Measurements from ENCODE around the gene CAP2.

CAP2 gene, protein sequence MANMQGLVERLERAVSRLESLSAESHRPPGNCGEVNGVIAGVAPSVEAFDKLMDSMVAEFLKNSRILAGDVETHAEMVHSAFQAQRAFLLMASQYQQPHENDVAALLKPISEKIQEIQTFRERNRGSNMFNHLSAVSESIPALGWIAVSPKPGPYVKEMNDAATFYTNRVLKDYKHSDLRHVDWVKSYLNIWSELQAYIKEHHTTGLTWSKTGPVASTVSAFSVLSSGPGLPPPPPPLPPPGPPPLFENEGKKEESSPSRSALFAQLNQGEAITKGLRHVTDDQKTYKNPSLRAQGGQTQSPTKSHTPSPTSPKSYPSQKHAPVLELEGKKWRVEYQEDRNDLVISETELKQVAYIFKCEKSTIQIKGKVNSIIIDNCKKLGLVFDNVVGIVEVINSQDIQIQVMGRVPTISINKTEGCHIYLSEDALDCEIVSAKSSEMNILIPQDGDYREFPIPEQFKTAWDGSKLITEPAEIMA

DNA sequence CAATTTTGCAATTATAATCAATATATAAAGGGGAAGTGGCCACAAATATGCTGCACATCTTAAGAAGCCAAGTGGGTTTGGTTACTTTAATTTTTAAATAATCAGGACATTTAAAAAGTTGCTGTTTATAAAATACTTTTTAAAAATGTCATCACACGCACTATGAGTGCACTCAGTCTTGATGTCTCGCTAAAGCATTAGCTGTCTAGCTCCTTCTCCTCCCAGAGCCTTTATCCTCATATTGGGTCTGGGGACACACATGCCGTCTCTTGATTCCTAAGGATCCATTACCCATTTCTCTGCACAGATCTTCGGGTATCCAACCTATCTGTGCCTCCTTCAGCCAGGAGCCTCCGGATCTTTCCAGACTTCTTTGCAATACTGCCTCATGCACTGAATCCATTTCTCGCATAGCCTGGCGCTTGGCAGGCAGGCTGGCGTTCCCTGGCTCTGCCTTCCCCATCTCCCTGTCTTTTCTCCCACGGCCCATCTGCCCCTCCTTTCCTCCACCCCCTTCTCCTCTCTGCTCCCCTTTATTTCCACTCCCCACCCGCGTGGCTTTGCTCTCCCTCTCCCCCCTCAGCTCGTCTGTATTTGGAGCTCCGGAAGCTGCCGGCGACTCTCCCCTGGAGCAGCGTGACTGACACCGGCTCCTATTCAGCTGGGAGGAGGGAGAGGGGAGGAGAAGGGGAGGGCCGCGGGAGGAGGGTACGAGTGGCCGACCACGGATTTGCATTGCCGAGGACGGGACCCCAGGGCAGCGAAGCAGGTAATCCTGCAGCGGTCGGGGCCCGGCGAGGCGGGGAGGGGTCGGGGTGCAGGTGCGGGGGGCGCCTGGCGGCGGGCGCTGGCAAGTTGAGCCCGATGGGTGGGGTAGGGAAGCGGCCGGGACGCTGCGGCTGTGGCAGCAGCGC, at the start of gene CAP2:
TSS of gene CAP2 (plus strand) at position 618 of the 914 bp plus-strand sequence. CDS start 27,961 bp downstream, outside the sequence.
- DNase-seq, result no peak

DNA sequence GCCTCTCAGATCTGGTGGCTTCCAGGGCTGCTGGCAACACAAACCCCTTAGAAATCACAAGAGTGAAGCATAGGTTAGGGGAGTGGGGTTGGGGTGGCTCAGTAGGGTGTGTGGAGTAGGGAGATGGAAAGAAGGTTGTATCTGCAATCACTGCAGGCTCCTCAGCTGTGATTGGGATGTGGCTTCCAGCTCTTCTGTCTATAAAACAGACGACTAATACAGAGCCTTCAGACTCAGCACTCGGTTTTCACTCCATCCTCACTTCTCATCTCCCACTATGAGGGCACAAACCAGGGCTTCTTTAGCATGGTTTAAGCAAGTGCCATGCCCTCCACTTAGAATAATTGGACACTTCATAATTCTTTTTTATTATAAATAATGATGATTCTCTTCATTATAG, 46.4 kb upstream of the CAP2 start:
- no peak for DNase-seq

DNA sequence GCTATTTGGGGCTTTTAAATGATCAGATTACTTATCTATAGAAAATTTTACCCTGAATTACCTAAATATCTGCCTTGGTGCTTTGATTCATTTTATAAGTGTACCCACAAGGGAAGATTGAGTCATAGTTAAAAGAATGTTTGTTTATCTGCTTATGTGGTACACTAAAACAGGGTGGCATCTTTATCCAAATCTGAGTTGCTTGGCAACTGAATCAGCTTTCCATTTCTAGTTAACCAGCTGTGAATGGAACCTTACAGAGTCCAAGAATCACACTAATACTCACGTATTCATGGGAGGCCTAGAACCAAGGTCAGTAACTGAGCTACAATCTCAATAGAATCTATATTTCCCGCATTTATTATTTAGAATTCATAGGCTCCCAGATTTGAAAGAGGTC, 44.0 kb upstream of the CAP2 start:
- no peak for DNase-seq

DNA sequence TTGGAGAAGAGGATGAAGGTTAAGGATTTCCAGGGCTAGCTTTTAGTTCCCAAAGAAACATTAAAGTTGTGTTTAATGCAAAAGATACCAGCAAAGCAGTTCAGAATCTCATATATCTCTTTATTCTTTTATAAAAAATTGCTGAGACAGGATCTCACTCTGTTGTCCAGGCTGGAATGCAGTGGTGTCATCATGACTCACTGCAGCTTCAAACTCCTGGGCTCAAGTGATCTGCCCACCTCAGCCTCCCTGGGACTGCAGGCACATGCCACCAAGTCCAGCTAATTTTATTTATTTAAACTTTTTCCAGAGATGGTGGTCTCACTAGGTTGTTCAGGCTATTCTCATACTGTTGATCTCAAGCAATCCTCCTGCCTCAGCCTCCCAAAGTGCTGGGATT, 41.1 kb upstream of the CAP2 start:
- DNase-seq, result no peak

DNA sequence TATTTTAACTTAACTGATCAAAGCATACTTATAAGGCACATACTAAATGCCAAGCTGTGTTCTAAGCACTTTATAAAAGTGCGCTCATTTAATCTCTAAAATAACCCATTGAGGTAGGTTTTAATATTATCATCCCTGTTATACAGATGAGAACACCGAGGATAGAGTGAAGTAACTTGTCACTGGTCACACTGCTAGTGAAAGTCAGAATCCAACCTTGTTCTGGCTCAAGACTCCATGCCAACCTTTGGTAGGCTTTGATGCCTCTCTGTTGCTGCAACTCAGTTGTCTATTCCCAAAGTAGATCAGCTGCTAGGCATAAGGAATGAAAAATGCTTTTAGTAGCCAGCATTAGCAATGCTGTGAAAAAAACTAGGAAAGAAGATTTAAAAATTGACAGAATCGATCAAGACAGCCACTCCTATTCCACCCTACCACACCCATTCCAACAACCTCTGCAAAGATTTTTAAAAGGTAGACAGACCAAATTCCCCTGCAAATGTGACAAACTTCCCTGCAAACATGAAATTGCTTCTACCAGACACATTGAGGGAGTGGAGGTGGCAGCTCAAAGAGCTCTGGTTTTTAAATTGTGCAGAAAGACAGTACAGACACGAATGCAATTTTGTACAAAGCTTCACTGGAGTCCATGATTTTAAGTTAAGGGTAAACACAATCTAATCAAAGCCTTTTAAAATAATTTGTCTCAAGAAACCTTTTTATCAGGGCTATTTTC, 39.8 kb upstream of the CAP2 start:
- DNase-seq, result no peak

DNA sequence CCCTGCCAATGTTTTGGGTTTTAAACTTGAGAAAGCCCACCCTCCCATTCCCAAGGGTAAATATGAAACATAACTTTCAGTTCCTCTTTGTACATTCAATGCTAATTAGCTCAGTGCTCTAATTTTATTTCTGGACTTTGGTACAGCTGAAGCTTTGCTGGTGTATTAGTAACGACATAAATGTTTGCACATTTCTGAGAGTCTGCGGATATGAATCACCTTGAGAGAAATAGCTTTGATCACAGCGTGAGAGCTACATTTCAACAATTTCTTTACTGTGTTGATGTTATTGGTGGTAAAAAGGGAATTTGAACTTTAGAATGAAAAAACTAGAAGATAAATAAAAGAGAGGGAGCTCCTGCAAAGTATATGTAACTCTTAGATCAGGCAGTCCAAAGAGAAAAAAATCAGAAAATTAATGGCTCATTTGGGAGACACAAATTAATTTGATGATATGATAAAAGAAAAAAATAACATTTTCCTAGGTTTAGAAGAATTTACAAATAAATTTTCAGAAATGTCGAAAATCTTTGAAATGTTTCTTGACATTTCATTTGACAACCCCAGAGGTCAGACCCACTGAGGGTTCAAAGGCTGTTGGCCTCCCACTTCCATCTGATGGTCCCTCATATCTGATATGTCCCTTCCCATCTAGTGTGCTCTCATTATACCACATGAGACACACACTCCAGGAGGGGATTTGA, 38.5 kb upstream of the CAP2 start:
- no peak for DNase-seq

DNA sequence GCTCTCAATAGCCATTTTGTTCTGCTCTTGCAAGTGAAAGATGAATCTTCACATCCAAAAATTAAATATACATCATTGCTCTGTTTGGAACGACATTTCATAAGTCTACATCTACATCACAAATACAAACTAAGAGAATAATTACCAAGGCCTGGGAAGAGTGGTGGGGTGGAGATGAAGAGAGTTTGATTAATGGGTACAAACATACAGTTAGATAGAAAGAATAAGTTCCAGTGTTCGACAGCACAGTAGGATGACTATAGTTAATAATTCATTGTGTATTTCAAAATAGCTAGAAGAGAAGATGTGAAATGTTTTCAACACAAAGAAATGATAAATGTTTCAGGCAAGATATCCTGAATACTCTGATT, 38.0 kb upstream of the CAP2 start:
- no peak for DNase-seq

DNA sequence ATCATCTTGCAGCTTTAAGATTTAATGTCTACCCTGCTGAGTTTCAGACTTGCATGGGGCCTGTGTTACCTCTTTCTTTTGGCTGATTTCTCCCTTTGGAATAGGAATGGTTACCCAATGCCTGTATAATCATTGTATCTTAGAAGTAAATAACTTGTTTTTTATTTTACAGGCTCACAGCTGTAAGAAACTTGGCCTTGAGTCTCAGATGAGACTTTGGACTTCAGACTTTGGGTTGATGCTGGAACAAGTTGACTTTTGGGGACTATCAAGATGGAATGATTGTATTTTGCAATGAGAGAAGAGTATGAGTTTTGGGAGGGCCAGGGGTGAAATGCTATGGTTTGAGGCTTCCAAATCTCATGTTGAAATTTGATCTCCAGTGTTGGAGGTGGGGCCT, 34.9 kb upstream of the CAP2 start:
- no peak for DNase-seq

DNA sequence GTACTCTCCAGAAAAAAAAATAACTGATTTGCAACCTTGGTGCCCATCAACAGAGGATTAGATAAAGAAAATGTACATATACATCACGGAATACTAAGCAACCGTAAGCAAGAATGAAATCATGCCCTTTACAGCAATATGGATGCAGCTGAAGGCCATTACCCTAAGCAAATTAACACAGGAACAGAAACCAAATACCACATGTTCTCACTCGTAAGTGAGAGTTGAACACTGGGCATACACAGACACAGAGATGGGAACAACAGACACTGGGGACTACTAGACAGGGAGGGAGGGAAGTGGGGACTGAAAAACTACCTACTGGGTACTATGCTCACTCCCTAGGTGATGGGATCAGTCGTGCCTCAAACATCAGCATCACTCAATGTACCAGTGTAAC, 32.8 kb upstream of the CAP2 start:
- no peak for DNase-seq

DNA sequence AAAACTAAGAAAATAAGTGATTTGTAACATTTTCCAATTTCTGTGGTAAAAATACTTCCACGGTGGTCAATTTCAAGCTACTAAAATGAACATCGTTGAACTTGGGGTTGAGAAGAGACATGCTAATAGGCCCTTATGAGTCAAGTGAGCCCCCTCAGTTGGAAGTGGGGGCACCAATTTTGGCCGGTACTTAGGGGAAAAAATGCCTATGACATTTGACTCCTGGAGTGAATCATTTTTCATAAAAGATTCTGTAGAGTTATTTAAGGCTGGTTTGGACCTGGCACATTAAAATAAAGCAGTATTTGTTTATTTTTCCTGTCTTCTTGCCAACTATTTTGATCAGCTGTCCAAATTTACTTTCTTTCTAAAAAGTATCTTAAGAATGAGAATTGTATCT, 32.4 kb upstream of the CAP2 start:
- DNase-seq, result no peak

DNA sequence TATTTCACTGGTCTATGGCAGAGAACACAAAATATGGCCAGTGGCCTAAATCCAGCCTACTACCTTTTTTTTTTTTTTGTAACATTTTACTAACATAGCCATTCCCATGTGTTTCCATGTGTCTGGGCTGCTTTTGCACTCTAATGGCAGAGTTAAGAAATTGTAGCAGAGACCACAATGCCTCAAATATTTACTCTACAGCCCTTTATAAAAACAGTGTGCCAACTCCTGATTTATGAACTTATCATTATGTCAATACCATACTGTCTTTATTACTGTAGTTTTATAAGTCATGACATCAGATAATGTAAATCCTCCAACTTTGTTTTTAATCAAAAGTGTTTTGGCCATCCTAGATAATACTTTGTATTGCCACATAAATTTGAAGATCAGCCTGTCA, 27.4 kb upstream of the CAP2 start:
- no peak for DNase-seq

DNA sequence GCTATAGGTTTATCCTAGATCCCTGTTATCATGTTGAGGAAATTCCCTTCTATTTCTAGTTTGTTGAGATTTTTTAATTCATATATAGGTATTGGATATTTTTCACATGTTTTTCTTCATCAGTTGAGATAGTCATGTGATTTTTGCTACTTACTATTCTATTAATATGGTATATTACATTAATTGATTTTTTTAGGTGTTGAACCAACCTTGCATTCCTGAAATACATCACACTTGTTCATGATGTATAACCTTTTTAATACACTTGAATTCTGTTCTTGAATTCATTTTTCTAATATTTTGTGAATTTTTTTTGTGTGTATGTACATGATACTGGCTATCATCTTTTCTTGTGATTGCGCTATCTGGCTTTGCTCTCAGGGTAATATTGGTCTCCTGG, 25.5 kb upstream of the CAP2 start:
- no peak for DNase-seq

DNA sequence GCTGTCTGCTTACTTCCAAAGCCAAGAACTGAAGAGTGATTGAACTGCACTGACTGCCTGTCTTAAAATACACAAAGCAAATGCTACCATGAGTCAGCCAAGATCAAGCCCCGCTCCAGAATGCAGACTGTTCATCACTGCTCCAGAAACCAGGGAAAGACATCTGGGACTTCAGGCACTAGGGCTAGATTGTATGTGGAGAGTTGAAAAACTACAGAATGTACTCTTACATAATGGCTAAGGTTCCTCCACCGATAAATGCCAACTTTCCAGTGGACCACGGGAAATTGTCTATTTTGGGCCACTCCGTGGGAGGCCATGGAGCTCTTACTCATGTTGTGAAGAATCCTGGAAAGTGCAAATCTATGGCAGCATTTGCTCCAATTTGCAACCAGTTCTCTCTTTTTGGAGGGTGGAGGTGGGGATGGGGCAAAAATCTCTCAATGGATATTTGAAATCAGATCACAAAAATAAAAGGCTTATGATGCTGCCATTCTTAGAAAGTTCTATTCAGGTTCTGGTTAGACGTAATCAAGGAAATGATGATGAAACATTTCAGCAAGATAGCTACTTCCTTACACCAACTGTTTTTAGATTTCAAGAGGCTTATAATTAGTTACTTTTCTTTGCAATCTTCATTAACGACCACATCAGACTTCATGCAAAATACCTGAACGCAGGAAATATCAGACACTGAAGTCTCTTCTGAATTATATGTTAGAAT, 11.8 kb upstream of the CAP2 start:
- DNase-seq, result no peak

DNA sequence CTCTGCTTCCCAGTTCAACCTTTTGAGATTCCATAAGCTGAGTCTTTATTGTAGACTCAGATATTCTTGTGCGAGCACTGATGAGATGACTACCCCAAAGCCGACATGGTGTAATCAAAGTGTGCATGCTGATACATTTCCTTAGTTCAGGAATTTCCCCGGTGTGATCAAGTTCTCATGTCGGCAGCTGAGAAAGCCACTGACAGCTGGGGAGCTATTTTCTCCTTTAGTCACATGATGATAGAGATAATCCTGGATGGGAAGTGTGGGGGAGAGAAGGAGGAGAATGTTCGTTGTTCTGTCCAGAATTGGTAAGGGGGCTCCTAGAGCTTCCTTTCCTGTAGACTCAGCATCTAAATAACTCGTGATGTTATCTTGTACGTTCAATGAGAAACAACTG, 7.7 kb upstream of the CAP2 start:
- no peak for DNase-seq

DNA sequence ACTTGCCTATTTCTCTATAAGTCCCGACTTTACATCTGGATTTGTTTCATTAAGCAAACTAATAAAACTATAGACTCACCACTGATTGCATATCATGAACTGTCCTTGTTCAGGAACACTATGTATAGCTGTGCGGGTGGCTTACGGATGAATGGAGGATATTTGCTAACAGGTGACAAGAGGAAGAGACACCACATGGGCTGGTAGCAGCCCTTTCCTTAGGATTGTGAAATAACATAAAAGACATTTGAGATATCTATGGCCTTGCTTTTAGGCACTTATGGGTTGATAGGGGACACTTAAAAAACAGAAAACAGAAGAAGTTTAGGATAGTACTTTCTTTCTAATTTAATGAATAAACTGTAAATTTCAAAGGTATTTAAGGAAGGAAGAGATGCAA, 5.0 kb upstream of the CAP2 start:
- no peak for DNase-seq

DNA sequence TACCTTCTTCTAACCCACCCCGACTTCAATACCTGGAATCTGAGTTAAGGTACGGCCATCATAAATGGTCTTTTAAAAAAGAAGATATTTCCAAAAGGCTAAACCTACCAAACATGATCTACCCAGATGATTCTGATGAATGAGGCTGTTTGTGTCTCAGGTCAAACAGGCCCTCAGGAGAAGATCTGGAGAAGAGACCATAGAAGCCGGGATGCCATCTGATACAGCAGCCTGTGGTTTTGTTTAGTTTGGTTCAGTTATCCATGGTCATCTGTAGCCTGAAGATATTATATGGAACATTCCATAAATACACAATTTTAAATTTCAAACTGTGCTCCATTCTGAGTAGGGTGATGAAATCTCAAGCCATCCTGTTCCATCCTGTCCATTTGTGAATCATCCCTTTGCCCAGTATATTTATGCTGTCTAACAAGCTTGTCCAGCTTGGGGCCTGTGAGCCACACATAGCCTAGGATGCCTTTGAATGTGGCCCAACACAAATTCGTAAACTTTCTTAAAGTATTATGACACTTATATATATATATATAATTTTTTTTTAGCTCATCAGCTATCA, 4.0 kb upstream of the CAP2 start:
- no peak for DNase-seq

DNA sequence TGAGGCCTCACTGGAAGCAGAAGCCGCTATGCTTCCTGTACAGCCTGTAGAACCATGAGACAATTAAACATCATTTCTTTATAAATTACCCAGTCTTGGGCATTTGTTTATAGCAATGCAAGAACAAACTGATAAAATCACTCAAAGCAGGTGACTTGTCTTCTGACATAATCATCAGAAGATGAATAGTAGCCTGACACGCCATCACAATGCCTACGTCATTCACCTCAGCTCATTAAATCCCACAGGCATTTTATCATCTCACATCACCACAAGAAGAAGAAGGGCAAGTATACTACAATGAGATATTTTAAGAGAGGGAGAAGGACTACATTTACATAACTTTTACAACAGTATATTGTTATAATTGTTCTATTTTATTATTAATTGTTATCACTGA, 3.1 kb upstream of the CAP2 start:
- DNase-seq, result no peak

DNA sequence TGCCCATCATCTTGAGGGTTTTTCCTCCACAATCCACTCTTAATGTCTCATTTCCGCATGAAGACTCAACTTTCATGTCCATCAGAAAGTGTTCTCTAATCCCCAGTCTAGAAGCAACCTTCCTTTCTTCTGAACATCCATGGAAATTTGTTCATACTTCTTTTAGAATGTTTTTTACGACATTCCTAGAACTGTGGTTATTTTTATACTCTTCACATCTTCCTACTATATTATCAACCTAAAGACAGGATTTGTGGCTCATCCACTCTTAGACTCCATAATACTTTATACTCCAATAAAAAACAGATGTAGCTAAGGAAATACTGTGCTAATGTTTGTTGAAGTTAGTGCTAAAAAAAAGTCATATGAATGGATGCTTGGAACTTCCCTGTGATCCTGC, 1.4 kb upstream of the CAP2 start:
- no peak for DNase-seq

DNA sequence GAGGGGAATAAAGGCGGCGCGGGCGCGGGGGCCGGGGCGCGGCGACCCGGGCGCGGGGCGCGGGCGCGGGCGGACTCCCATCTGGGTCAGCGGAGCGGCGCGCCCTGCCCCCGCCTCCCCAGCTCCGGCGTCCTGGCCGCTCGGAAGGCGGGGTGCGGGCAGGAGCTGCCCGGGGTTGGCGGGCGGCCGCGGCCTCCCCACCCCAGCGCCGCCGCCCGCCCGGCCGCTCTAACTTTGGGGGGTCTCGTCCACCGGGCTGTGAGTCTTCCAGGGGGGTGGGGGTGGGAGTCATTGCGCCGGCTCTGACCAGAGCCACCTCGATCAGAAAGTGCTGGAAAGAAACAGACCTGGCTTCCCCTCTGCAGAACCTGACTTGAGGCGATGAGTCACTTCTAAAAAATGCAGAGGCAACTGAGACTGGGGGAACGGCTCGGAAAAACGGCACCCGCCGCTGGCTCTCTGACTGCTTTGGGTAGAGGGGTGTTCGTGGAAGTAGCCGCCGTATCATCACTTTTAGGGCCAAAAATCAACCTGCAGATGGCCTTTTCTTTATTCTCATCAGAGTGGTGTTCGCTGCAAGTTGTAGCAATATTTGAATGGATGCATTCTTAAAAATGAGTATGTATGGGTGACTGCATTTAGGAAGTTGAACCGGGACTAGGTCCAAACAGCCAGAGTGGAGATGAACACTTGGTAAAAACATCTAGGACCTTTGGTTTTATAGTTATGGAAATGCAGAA, 667 bp downstream of the CAP2 start:
- DNase-seq, result no peak

DNA sequence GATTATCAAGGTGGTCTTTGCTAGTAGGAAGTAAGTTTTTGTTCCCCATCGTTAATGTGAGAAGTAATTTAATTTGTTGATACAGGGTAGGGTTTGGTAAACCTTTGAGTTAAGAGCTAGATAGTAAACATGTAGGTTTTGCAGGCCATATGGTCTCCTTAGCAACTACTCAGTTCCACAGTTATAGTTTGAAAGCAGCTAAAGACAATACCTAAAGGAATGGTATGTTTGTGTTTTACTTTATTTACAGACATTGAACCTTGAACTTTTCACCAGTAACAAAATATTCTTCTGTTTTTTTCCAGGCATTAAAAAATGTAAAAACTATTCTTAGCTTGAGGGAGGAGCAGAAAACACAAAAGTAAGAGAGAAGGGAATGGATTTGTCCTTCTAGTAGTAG, 1.7 kb downstream of the CAP2 start:
- no peak for DNase-seq

DNA sequence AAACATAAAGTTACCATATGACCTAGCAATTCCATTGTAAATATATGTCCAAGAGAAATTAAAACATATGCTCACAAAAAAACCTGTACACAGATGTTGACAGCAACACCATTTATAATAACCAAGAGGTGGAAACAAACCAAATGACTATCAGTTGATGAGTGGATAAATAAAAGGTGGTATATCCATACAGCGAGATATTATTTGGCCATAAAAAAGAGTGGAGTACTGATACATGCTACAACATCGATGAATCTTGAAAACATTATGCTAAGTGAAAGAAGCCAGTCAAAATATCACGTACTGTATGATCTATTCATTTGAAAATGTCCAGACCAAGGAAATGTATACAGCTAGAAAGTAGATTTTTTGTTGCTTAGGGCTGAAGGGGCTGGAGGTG, 2.9 kb downstream of the CAP2 start:
- no peak for DNase-seq
